DOHH2 (cell line): ENCODE measurements around the gene DUSP28.

ENCODE experiments used
- CTCF ChIP-seq: fragments of 200-600 bp; sonication (generic); IDR thresholded peaks from one replicate; pipeline ENCODE4 v1.5.1; 2014; ENCODE audit warnings: antibody characterized with exemption, mild to moderate bottlenecking, low read depth, low read length; ENCODE audit not compliant: poor library complexity, severe bottlenecking
- EZH2phosphoT487 ChIP-seq: fragments of 200-600 bp; sonication (generic); IDR thresholded peaks from 2 replicates; pipeline ENCODE4 v1.6.1; 2017; ENCODE audit warnings: borderline replicate concordance, mild to moderate bottlenecking, antibody characterized with exemption, low read length, moderate library complexity, mixed read lengths

- TF ChIP-seq CTCF (no peak), EZH2phosphoT487 (no peak)
These were observed 41.6 kb downstream of the DUSP28 start for GRCh38 chr2:240601831-240602160.
